Fibroblast of lung (primary cell): ENCODE measurements around the gene LDB1. TPM values are rescaled to one million over a fixed set of nuclear protein-coding genes. Genes with fewer than 3 reads are reported as not detected.

ENCODE experiments used
- DNase-seq, 2 donors: peaks; one replicate each; pipeline versions ENCODE4 v3.0.0 to v3.0.0-alpha.2; 2010; ENCODE audit warnings: low read depth in 2 of 2
- H2AFZ ChIP-seq: 2 replicates; pipeline ENCODE4 v1.5.1; 2012; ENCODE audit warnings: low read length, control low read depth, inconsistent platforms
- H3K27ac ChIP-seq: 2 replicates; pipeline ENCODE4 v1.5.1; 2011; ENCODE audit warnings: low read length, control low read depth; ENCODE audit not compliant: insufficient read depth
- H3K27me3 ChIP-seq: 2 replicates; pipeline ENCODE4 v1.5.1; 2011; ENCODE audit warnings: mild to moderate bottlenecking, low read length; ENCODE audit not compliant: control insufficient read depth, insufficient read depth
- H3K36me3 ChIP-seq: 2 replicates; pipeline ENCODE4 v1.5.1; 2011; ENCODE audit warnings: low read length; ENCODE audit not compliant: control insufficient read depth, insufficient read depth
- H3K4me1 ChIP-seq: 2 replicates; pipeline ENCODE4 v1.5.1; 2011; ENCODE audit warnings: low read length; ENCODE audit not compliant: control insufficient read depth, insufficient read depth; ENCODE audit errors: extremely low read depth
- H3K4me2 ChIP-seq: 2 replicates; pipeline ENCODE4 v1.5.1; 2011; ENCODE audit warnings: low read length, control low read depth; ENCODE audit not compliant: insufficient read depth; ENCODE audit errors: extremely low read depth
- H3K4me3 ChIP-seq, 4 experiments: fragments of 200-600 bp in 1 of 4; sonication (generic) in 1 of 4; replicated peaks in 1 of 4; 2 replicates each; pipeline ENCODE4 v1.5.1; 2011 to 2016; ENCODE audit warnings: low read length in 4 of 4, low read depth in 3 of 4, mild to moderate bottlenecking in 3 of 4, control low read depth in 2 of 4, inconsistent platforms in 1 of 4, mixed read lengths in 1 of 4; ENCODE audit not compliant: insufficient read depth in 1 of 4; ENCODE audit errors: control extremely low read depth in 1 of 4
- H3K79me2 ChIP-seq: 2 replicates; pipeline ENCODE4 v1.5.1; 2012; ENCODE audit warnings: mild to moderate bottlenecking, low read length, inconsistent platforms; ENCODE audit not compliant: control insufficient read depth, insufficient read depth
- H3K9ac ChIP-seq: 2 replicates; pipeline ENCODE4 v1.5.1; 2011; ENCODE audit warnings: mild to moderate bottlenecking, low read length, control low read depth; ENCODE audit not compliant: insufficient read depth
- H3K9me3 ChIP-seq: 2 replicates; pipeline ENCODE4 v1.5.1; 2012; ENCODE audit warnings: low read depth, low read length; ENCODE audit not compliant: control insufficient read depth, insufficient read depth
- H4K20me1 ChIP-seq: 2 replicates; pipeline ENCODE4 v1.5.1; 2011; ENCODE audit warnings: low read length; ENCODE audit not compliant: control insufficient read depth, insufficient read depth; ENCODE audit errors: extremely low read depth
- CTCF ChIP-seq, 2 donors: IDR thresholded peaks in 1 of 2; conservative IDR thresholded peaks in 1 of 2; 1 replicate in 1 of 2; 2 replicates in 1 of 2; pipeline ENCODE4 v1.5.1; 2011 to 2012; ENCODE audit warnings: low read length in 2 of 2, control low read depth in 1 of 2, inconsistent platforms in 1 of 2, low read depth in 1 of 2, mild to moderate bottlenecking in 1 of 2
- EZH2 ChIP-seq: IDR thresholded peaks from 2 replicates; pipeline ENCODE4 v1.5.1; 2012; ENCODE audit warnings: low read length, control low read depth, mild to moderate bottlenecking; ENCODE audit errors: missing control alignments
- polyA plus RNA-seq, 2 donors: library from polyadenylated mRNA; depleted of rRNA in 1 of 2; stranded (reverse) in 1 of 2; unstranded in 1 of 2; fragments of >200 nt; gene quantifications; 2 replicates each; pipeline ENCODE4 v1.2.1, GENCODE V29; 2011 to 2012; ENCODE audit warnings: missing spikeins in 1 of 2
- total RNA-seq: library from RNA; depleted of rRNA; stranded (reverse); fragments of >200 nt; gene quantifications from 2 replicates; pipeline ENCODE4 v1.2.1, GENCODE V29; 2014

Gene LDB1
- total and polyA plus RNA-seq, 2 donors (not counting 1 experiment from before 2014, with no cell fraction given): 45.1 to 50.6 TPM

- Histone ChIP-seq H3K27ac (no peak overlapping the region), H3K27me3 (no peaks in the 10 kb centered on the region), H3K79me2 (peaks cover 78% of the 10 kb centered on the region), H3K4me1 (no peaks in the 10 kb centered on the region), H2AFZ (no peak overlapping the region), H3K4me3 (no peak overlapping the region), H3K9ac (no peak overlapping the region), H3K36me3 (peaks cover 31% of the 10 kb centered on the region), H4K20me1 (no peaks in the 10 kb centered on the region), H3K4me2 (no peak overlapping the region), H3K9me3 (no peaks in the 10 kb centered on the region)
- TF ChIP-seq CTCF (conservative IDR thresholded peaks at IDR 0.05 in 1 of 2, IDR thresholded peaks at IDR 0.05 in 1 of 2; ENCODE audit: low read depth in 1 of 2, low read length in 2 of 2) (no peak), EZH2 (no peak)
- no peak for DNase-seq
These were observed 19.3 kb upstream of the LDB1 start for GRCh38 chr10:102139281-102140110.

- peaks cover 5% of the 10 kb centered on the region for H3K4me1 ChIP-seq
- H3K4me3 ChIP-seq: peak overlapping the region in 1 of 4 experiments; percentile 14
- no peak overlapping the region for H3K4me2 ChIP-seq
- no peaks in the 10 kb centered on the region for H4K20me1 ChIP-seq
- H3K36me3 ChIP-seq: peaks cover 19% of the 10 kb centered on the region
- DNase-seq: no peak
- TF ChIP-seq CTCF (conservative IDR thresholded peaks at IDR 0.05 in 1 of 2, IDR thresholded peaks at IDR 0.05 in 1 of 2; ENCODE audit: low read depth in 1 of 2, low read length in 2 of 2): no peak
- H3K27me3 ChIP-seq: no peaks in the 10 kb centered on the region
- no peak overlapping the region for H3K9ac ChIP-seq
- H3K79me2 ChIP-seq: peaks cover 80% of the 10 kb centered on the region
- H2AFZ ChIP-seq: no peak overlapping the region
- no peaks in the 10 kb centered on the region for H3K9me3 ChIP-seq
- no peak overlapping the region for H3K27ac ChIP-seq
These were observed 15.9 kb upstream of the LDB1 start for GRCh38 chr10:102135956-102136526.

GRCh38 chr10:102134416-102134815 is 14.2 kb upstream of the LDB1 start:
- Histone ChIP-seq H3K79me2 (peaks cover 65% of the 10 kb centered on the region), H4K20me1 (no peaks in the 10 kb centered on the region), H3K4me1 (peaks cover 5% of the 10 kb centered on the region), H3K9me3 (no peaks in the 10 kb centered on the region), H3K36me3 (peaks cover 7% of the 10 kb centered on the region), H3K27me3 (no peaks in the 10 kb centered on the region), H3K9ac (peak overlapping the region; percentile 88), H3K27ac (peak overlapping the region; percentile 97), H3K4me3 (peak overlapping the region; percentile 82 to 94 (median 90)), H2AFZ (no peak overlapping the region), H3K4me2 (peak overlapping the region; percentile 77)
- TF ChIP-seq CTCF (conservative IDR thresholded peaks at IDR 0.05 in 1 of 2, IDR thresholded peaks at IDR 0.05 in 1 of 2; ENCODE audit: low read depth in 1 of 2, low read length in 2 of 2) (no peak), EZH2 (no peak)
- no peak for DNase-seq
